Ascending aorta (tissue), 2 donors: ENCODE results near the gene FCSK. TPM values are rescaled to one million over a fixed set of nuclear protein-coding genes. Genes with fewer than 3 reads are reported as not detected.
A peak's percentile ranks its signal among the peaks of the same experiment; 100 is the strongest.

ENCODE experiments used
- DNase-seq, 2 donors: peaks; one replicate each; pipeline ENCODE4 v3.0.0-alpha.2; 2019; ENCODE audit warnings: low spot score in 2 of 2
- H3K27ac ChIP-seq, 2 donors: fragments of 200-600 bp; sonication (generic); one replicate each; pipeline ENCODE4 v1.5.1; 2016 to 2017; ENCODE audit warnings: mild to moderate bottlenecking in 1 of 2
- H3K27me3 ChIP-seq: fragments of 200-600 bp; sonication (generic); one replicate; pipeline ENCODE4 v1.5.1; 2017
- H3K36me3 ChIP-seq, 2 donors: fragments of 200-600 bp; sonication (generic); one replicate each; pipeline ENCODE4 v1.5.1; 2016
- H3K4me1 ChIP-seq, 2 donors: fragments of 200-600 bp; sonication (generic); one replicate each; pipeline ENCODE4 v1.5.1; 2016 to 2017; ENCODE audit warnings: mild to moderate bottlenecking in 1 of 2
- H3K4me3 ChIP-seq, 2 donors: fragments of 200-600 bp; sonication (generic); one replicate each; pipeline ENCODE4 v1.5.1; 2016 to 2017; ENCODE audit warnings: mild to moderate bottlenecking in 1 of 2
- H3K9me3 ChIP-seq, 2 donors: fragments of 200-600 bp; sonication (generic); one replicate each; pipeline ENCODE4 v1.5.1; 2016
- intact Hi-C: fragments of 100-400 bp; cut with DNase I; formaldehyde crosslinking; loops from one replicate; pipeline ENCODE4 v1.15.1; 2023
- total RNA-seq: library from RNA; depleted of rRNA; stranded (reverse); fragments of >200 nt; gene quantifications from one replicate; pipeline ENCODE4 v1.1.0, GENCODE V29; 2016
- TF ChIP-seq, protein P1 (sequence below), 3 experiments: fragments of 200-600 bp in 2 of 3; fragments of 450-650 bp in 1 of 3; sonication (generic) in 2 of 3; IDR thresholded peaks; one replicate each; pipeline ENCODE4 v1.5.1; 2016 to 2019; ENCODE audit warnings: antibody characterized with exemption in 3 of 3, mild to moderate bottlenecking in 1 of 3, moderate library complexity in 1 of 3

FCSK gene
- total RNA-seq, 1 donor from 2014 or later, result 54.5 TPM

DNA sequence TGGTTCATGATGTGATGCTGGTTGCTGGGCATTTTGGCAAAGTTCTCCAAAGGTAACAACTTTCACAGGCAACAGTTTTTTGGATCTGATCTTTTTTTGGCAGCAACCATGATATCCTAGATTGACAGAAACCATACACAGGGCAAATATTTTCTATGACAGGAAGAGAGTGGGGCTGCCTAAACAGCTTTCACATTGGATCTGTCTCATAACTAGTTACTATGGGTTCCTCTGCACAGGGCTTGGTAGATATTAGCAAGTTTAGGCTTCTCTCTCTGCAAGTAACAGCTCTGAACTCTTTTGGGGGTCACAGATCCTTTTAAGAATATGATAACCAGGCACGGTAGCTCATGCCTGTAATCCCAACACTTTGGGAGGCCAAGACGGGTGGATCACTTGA, 40.4 kb downstream of the FCSK start:
- Histone ChIP-seq H3K9me3 (no peaks in the 10 kb centered on the region), H3K4me3 (no peak overlapping the region), H3K36me3 (peaks cover 69 to 71% of the 10 kb centered on the region in 2 donors), H3K27me3 (no peaks in the 10 kb centered on the region), H3K27ac (no peak overlapping the region), H3K4me1 (no peaks in the 10 kb centered on the region)
- TF ChIP-seq, protein P1, sequence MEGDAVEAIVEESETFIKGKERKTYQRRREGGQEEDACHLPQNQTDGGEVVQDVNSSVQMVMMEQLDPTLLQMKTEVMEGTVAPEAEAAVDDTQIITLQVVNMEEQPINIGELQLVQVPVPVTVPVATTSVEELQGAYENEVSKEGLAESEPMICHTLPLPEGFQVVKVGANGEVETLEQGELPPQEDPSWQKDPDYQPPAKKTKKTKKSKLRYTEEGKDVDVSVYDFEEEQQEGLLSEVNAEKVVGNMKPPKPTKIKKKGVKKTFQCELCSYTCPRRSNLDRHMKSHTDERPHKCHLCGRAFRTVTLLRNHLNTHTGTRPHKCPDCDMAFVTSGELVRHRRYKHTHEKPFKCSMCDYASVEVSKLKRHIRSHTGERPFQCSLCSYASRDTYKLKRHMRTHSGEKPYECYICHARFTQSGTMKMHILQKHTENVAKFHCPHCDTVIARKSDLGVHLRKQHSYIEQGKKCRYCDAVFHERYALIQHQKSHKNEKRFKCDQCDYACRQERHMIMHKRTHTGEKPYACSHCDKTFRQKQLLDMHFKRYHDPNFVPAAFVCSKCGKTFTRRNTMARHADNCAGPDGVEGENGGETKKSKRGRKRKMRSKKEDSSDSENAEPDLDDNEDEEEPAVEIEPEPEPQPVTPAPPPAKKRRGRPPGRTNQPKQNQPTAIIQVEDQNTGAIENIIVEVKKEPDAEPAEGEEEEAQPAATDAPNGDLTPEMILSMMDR (IDR thresholded peaks at IDR 0.05), result no peak
- DNase-seq, result no peak
- intact Hi-C loops, result no loop called here

DNA sequence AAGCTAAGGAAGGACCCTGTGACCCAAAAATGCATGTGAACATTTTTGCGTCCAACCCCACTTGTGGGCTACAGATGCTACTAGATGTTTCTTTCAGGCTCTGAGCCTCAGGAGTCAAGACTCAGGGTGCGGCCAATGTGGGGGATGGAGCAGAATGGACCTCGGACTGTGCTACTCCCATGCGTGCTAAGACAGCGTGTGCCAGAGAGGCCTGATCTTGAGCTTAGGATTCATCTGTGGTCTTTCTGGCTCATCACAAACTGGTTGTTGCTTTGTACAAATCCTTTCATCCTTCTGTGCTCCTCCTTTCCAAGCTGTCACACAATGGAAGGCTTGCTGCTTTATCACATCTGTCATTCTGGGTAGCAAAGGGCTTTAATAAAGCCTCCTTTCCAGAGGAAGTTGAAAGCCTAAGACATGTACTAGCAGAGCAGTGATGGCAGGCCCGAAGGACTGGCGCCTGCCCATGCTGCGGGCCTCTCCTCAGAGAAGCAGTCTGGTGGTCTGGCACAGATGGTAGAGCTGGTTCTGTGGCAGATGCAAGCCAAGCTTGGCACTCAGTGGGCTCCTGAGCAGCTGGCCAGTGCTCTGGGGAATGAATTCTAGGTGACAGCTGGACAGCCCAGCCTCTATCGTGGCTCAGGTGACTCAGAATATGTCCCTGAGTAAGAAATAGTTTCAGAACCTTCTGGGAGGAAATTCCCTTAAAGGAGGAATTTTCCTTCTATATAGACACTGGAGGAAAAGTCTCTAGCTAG, 41.2 kb downstream of the FCSK start:
- DNase-seq, result no peak
- no peak overlapping the region for H3K4me3 ChIP-seq
- no peaks in the 10 kb centered on the region for H3K4me1 ChIP-seq
- peaks cover 71 to 73% of the 10 kb centered on the region in 2 donors for H3K36me3 ChIP-seq
- intact Hi-C loops, result no loop called here
- TF ChIP-seq, protein P1 (IDR thresholded peaks at IDR 0.05), result no peak
- H3K27me3 ChIP-seq, result no peaks in the 10 kb centered on the region
- no peaks in the 10 kb centered on the region for H3K9me3 ChIP-seq
- H3K27ac ChIP-seq, result no peak overlapping the region

DNA sequence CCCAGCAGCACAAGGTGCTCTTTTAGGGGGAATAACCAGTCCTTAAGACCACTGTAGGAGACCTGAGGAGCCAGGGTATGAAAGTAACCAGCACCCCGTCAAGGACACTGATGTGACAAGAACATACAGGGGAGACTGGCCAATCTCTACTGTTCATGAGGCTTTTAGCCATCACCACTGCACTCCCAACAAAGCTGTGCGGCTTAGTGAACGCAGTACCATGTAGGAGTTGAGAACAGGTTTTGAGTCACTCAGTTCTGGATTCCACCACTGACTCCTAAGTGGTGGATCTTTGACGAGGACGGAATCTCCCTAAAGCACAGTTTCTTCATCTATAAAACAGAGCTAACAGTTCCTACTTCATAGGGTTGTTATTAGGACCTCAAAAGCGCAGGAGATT, 42.1 kb downstream of the FCSK start:
- Histone ChIP-seq H3K4me3 (no peak overlapping the region), H3K4me1 (no peaks in the 10 kb centered on the region), H3K27ac (no peak overlapping the region), H3K27me3 (no peaks in the 10 kb centered on the region), H3K36me3 (peaks cover 74 to 82% of the 10 kb centered on the region in 2 donors), H3K9me3 (no peaks in the 10 kb centered on the region)
- no peak for DNase-seq
- TF ChIP-seq, protein P1 (IDR thresholded peaks at IDR 0.05), result no peak
- intact Hi-C loops, result no loop called here

DNA sequence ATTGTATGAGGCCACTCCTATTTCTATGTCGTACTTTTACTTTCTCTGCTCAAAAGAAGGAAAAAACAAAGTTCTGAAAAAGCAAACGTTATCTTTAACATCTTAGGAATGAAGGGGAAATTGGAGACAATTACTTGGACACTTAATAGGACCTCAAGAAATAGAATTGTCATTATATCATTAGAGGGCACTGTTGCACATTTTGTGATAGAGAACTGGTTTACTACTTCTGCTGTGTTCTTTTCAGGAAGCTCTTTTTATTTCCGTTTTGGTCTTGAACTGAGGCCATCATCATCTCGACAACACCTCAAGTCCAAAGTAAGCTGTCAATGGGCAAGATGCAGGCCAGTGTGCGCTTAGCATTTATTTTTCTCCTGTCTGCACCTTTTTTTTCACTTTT, 54.4 kb downstream of the FCSK start:
- H3K9me3 ChIP-seq, result no peaks in the 10 kb centered on the region
- peaks cover 65 to 71% of the 10 kb centered on the region in 2 donors for H3K36me3 ChIP-seq
- DNase-seq, result no peak
- TF ChIP-seq, protein P1 (IDR thresholded peaks at IDR 0.05), result peak in 1 of 3 experiments; percentile 14
- H3K4me3 ChIP-seq, result no peak overlapping the region
- no peaks in the 10 kb centered on the region for H3K27me3 ChIP-seq
- H3K4me1 ChIP-seq, result no peaks in the 10 kb centered on the region
- intact Hi-C loops, result no loop called here
- H3K27ac ChIP-seq, result no peak overlapping the region

DNA sequence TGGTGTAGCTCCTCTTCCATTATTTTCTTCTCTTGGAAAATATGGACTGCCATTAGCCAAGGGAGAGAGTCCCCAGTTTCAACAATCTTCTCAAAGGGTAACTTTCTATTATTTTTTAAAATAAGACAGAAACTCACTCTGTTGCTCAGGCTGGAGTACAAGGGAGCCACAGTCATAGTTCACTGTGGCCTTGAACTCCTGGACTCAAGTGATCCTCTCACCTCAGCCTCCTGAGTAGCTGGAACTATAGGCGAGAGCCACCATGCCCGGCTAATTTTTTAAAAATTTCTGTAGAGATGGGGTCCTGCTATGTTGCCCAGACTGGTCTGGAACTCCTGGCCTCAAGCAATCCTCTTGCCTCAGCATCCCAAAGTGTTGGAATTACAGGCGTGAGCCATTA, 55.8 kb downstream of the FCSK start:
- Histone ChIP-seq H3K27me3 (no peaks in the 10 kb centered on the region), H3K27ac (no peak overlapping the region), H3K4me1 (no peaks in the 10 kb centered on the region), H3K9me3 (no peaks in the 10 kb centered on the region), H3K36me3 (peaks cover 77 to 79% of the 10 kb centered on the region in 2 donors), H3K4me3 (no peak overlapping the region)
- TF ChIP-seq, protein P1 (IDR thresholded peaks at IDR 0.05), result no peak
- intact Hi-C loops, result no loop called here
- no peak for DNase-seq
